GM18909 (cell line): ENCODE results near the gene SCGB2B2.
"Not testable (repeated sequence)": the region's sequence is repeated elsewhere in the genome, so short reads cannot be mapped to it uniquely, and the experiment has no call there.

Source experiments
- ATAC-seq: cut with Tn5 transposase; IDR thresholded peaks from one replicate; pipeline ENCODE4 v1.9.1; 2021; ENCODE audit warnings: mild to moderate bottlenecking; ENCODE audit not compliant: unreplicated experiment, poor library complexity

The SCGB2B2 gene, protein sequence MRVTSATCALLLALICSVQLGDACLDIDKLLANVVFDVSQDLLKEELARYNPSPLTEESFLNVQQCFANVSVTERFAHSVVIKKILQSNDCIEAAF

DNA sequence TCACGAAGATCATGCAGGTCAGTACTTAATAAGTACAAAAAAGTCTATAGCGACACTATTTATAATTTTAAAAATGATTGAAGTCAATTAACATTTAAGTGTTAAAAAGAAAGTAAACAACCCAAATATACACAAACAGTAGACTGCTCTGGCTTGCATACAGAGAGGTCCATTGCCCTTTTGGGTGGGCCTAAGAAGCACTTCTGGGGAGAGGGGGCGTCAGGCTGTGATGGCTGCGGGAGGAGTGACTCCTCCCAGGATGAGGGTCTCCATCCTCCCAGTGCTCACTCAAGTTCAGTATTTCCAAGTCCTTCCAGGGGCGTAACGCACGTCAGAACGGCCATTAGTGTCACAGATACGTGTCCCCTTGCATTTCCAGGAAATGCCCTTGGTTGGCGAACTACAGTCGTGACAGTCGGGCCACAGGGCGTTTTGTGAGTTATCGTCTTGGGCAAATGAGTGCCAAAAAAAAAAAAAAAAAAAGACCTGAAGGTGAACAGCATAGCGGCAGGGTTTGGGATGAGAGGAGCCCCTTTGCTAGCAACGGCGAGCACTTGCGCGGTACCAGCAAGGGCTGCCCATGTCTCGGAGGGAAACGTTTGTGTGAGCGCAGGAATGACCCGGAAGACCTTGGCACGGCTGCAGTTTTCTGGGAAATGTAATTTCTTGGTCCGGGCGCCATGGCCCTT is at the start of gene SCGB2B2:
TSS of gene SCGB2B2 (minus strand) at position 463 of the 689 bp plus-strand sequence. CDS start 82,596 bp downstream, outside the sequence.
- peak; percentile 51 for ATAC-seq

DNA sequence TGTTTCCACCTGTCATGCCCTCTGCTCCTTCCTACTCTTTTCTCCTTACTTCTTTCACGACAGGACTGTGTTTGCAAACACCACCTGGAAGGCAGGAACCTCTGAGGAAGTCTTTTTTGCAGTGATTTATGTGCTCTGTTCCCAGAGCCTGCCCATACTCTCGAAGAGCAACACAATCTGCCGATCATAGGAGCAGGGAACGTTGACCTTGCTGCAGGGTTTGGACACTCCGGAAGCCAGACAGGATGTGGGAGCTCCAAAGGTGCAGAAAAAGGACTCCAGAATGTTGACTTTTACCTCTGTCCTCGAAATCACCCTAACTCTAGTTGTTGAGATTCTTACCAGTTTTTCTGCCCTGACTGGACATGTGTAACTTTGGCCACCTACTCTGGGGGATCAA is 48.4 kb upstream of the SCGB2B2 start:
- ATAC-seq = no peak

DNA sequence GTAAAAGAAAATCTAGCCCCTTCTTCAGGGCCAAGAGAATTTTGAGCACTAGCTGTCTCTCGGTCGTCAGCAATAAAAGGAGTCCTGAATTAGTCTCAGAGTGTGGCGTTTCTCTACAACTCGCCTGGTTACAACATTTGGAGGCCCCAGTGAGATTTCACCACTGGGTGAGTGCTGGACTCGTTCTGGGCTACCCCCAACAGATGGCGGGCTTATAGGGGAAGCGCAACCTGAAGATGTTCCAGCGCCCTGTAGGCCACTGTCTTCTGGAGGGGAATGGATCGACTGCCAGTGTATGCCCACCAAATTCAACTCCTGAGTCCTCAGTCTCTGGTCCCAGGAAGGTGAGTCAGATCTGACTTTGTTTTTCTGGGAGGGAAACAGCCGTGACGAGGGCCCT is 45.4 kb upstream of the SCGB2B2 start:
- ATAC-seq = no peak

DNA sequence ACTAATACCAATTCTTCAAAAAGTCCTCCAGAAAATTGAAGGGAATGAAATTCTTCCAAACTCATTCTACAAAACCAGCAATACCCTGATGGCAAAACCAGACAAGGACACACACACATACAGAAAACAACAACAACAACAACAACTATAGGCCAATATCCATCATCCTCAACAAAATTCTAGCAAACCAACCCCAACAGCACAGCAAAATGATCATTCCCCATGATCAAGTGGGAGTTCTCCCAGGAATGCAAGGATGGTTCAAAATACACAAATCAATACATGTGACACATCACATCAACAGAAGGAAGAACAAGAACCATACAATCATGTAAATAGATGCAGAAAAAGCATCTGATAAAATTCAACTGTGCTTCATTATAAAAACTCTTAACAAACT is 38.4 kb upstream of the SCGB2B2 start:
- ATAC-seq = no peak

DNA sequence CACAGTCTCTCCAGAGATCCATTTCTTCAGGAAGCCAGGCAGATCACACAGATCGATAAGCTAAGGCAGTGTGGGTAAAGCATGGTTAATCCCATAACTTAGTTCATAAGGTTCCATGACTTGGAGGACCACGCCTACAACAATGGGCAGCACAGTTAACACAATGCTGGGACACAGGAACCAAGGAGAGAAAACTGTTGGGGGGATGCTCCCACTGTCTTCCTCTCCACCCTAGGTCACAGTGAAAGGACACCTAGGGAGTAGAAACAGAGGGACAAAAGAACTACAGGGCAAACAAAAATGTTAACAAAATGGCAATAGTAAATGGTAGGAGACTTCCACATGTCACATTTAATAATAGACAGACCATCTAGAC is 36.3 kb upstream of the SCGB2B2 start:
- no peak for ATAC-seq

DNA sequence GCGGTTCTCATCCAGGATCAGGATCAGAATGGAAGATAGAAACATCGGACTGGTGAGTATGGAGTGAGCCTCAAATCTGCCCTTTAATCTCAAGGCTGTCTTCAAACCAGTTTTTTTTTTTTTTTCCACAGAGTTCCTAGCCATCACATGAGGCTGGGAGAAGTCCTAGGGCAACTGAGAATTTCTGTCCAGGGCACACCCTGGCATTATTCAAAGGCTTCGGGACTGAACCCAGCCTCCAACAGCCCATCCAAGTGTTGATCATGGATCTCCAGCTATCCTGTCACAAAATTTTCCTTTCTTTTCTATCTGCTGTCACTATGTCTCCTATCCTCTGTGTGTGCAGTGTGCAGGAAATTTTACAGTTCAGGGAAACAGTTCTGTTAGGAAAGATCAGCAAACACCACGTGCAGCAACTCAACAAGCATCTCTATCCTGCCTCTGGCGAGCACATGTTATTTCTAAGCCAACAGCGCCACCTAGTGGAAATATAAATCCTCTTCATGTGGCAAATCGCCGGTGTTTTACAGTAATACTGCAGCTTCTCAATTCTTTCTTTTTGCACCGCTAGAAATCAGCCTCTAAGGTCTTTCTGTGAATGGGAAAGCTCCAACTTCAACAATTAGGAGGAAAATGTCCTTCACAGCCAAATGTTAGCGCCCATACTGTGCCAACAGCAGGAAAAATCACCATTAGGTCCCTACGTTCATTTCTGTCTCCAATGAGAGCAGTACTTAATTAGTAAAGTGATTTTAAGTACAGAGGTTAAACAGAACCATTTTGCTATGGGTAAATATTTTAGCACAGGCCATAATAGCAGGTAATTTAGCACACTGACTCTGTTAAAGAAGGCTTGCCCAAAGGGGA is 35.7 kb upstream of the SCGB2B2 start:
- no peak for ATAC-seq

DNA sequence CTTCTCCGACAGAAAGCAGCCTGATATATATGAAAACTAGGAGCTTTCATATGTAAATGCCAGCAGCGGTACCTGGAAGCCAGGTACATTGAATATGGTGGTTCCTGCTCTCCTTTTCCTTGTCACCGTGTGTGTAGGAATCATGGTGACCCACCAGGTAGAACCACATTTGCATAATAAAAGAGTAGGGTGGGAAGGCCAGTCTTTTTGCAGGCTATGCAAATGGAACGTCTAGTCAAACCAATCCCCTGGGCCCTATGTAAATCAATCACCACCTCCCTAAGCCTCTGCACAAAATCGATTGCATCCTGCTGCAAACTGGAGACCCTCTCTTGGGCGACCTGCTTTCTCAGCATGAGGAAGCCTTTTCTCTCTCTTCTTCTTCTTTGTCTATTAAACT is 34.9 kb upstream of the SCGB2B2 start:
- ATAC-seq = no peak

DNA sequence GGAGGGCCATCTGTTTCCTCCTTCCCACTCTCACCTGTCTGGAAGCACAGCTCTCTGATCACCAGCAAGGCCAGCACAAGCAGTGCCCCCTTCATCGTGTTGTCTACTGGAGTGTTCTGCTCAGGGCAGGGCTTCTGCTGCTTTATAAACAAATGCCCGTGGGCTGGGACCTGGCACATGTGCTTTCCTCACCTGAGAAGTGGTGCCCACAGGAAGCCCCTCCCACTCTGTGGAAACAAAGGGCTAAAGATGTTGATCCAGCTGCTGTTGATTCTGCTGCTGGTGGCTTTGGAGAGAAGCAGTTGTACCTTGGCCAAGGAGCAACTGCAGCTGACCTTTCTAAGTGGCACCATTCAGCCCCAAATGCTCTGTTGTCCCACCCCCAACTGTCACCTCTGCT is 30.7 kb upstream of the SCGB2B2 start:
- ATAC-seq = no peak

DNA sequence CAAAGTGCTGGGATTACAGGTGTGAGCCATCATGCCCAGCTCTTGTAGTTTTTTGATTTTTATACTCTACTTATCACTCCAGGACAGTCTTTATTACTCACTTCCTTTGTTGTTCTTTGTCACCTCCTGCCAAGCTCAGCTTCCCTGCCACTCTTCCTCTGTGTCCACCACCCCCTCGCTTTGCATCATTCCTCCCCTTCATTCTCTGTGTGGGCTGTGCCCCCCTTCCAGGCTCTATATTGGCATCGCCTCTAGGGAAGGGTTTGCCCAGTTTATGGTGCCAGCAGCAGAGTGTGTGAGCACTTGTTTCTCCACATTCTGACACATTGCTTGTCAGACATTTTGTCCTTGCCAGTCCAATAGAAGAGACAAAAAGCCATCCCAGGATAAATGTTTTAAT is 15.6 kb upstream of the SCGB2B2 start:
- ATAC-seq = no peak

DNA sequence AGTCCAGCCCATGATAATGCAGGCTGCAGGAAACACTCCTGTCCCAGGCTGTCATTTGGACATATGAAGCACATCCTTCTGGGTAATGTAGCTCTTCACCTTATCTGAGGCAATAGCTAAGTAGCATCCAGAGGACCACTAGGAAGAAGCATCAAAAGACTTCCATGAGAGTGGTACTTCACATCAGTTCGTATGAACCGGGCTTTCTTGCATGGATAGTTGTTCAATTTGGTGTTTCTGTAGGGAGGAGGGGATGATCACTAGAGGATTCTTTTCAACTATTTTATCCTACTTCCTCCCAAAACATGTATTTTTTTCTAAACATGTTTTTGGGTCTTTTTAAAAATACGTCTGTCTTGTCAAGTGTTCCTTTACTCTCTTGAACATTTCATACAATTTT is 13.4 kb upstream of the SCGB2B2 start:
- ATAC-seq = no peak

DNA sequence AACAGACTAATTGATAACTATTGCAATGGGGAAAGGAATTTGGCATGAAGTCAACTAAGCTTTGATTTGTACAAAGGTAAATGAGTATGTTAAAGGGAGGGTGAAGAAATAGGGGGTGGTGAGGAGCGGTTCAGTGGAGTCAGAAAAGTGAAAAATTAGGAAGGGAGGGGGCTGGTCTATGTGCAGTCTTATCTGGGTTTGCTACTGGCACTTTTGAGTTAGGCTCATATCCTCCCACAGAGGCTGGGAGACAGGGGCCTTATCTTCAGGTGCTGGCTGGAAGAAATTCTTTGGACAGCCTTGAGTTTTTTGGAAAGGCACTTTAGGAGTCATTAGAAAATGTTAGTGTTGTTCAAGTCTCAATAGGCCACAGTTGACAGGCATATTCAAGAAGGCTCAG is 11.6 kb upstream of the SCGB2B2 start:
- no peak for ATAC-seq

DNA sequence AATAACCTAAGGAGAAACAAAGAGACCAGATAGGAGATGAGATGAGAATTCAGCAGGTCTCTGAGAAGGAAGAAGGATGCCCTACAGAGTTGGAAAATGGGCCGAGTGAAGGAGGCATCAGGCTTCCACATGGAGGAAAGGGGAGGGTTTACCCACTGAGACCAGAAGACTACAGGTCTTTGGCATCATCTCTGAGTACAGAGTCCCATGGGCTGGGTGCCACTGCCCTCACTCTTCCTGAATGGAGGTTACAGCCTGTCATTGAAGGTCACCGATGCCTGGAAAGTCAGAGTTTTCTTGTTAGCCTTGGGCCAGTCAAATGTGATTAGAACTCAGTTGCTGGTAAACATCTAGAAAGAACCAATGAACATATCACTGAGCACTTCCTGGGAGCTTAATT is 10.4 kb upstream of the SCGB2B2 start:
- ATAC-seq = no peak

DNA sequence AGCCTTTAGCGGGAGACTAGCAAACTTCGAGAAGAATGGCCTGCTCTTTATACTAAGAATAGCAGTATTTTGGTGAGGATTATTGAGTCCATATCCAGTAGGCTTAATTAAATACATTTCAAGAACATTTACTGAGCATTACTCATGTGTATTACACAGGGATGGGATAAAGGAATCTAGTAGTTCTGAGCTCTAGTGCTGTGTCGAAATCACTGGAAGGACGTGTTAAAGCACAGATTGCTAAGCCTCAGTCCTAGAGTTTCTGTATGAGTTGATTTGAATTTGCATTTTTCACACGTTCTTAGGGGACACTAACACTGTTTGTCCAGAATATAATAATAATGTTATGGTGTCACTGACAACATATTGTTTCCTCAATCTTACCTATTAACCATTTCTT is 9.5 kb upstream of the SCGB2B2 start:
- no peak for ATAC-seq

DNA sequence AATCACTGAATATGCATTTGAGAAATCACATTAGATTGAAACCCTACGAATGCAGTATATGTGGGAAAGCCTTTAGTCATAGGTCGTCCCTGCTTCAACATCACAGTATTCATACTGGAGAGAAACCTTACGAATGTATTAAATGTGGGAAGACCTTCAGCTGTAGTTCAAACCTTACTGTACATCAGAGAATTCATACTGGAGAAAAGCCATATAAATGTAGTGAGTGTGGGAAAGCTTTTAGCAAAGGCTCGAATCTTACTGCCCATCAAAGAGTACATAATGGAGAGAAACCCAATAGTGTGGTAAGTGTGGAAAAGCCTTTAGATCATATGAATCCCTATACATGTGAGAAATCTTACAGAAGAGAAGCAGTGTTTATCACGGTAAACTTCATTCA is 8.3 kb upstream of the SCGB2B2 start:
- ATAC-seq = not testable (repeated sequence)

DNA sequence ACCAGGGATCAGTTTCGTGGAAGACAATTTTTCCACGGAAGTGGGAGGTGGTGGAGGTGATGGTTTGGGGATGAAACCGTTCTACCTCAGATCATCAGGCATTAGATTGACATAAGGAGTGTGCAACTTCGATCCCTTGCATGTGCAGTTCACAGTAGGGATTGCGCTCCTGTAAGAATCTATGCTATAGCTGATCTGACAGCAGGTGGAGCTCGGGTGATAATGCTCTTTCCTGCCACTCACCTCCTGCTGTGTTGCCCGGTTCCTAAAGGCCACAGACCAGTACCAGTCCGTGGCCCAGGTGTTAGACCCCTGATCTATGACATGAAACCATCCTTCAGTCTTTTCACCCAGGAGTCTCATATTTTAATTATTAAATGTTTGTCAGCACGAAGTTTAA is 4.5 kb upstream of the SCGB2B2 start:
- no peak for ATAC-seq

DNA sequence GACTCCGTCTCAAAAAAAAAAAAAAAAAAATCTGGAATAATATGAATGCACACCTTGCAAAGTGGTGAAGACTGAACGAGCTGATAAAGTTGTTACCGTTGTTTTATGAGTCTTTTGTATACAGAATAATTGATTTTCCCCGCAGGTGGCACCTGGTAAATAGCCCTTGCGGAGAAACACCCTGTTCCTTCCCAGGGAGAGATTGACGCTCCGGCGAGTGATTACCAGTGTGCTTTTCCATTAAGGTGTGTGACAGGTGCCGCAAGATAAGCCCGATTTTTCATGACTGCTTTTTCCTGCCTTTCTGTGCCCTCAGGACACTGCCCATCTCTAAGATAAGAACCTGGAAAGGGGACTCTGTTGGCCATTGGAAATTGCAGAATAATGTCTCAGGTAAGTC is 1.5 kb upstream of the SCGB2B2 start:
- no peak for ATAC-seq

DNA sequence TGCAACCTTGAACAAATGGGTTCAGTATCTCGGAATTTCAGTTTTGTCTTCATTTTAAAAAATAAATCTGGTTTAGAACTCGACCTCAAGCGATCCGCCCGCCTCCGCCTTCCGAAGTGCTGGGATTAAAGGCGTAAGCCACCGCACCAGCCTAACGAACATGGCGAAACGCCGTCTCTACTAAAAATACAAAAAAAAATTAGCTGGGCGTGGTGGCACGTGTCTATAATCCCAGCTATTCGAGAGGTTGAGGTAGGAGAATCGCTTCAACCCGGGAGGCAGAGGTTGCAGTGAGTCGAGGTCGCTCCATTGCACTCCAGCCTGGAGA is 1.1 kb upstream of the SCGB2B2 start:
- no peak for ATAC-seq

DNA sequence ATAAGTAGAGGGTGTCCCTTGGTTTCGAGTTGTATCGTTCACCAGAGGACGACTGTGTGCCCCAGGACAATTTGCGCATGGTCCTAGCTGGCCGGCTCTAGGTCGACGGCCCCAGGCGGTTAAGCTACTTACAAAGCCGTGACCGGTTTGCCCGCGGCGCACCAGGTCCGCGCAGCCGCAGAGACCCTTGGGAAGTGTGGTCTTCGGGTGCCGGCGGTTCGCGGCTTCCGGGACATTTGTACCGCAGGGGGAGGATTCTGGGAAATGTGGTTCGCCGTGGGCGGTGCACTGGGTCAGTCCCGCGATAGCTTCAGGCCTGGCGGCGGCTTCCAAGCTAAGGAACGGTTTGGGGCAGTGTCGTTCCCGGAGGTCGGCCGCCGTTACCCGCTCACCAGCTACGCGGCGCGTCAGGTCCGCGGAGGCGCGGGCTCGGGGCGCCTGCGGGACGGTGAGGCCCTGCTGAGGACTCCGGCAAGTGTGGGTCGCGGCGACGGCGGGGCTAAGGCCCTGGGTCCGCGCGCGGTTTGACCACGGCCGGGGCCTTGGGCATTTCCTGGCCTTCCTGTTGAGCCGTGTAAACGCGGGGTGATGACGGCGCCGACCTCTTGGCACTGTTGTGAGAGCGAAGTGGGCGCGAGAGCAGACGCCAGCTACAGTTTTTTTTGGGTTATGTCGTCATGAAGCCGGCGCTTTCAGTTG is 576 bp upstream of the SCGB2B2 start, which contains the start of gene ZNF302:
TSS of gene ZNF302 (plus strand) at position 293 of the 699 bp plus-strand sequence. CDS start 1,127 bp downstream, outside the sequence.
- ATAC-seq = peak; percentile 89

DNA sequence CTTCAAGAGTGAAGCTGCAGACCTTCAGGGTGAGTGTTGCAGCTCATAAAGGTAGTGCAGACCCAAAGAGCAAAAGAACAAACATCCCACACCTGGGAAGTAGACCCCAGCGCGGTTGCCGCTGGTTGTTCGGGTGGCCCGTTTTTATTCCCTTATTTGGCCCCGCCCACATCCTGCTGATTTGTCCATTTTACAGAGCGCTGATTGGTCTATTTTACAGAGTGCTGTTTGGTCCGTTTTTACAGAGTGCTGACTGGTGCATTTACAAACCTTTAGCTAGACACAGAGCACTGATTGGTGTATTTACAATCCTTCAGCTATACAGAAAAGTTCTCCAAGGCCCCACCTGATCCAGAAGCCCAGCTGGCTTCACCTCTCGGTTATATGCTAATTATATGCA is 1.0 kb downstream of the SCGB2B2 start:
- ATAC-seq = no peak

DNA sequence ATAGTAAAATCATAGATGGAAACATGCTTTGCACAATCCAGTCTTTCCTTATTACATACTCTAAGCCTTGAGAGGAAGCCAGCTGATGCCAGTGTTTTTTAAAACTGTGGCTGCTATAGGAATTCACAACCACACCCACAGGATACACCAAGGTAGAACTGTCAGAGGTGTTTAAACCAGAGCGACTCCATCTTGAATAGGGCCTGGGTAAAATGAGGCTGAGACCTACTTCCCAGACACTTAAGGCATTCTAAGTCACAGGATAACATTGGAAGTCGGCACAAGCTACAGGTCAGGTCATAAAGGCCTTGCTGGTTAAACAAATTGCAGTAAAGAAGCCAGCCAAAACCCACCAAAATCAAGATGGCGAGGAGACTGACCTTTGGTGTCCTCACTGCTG is 1.7 kb downstream of the SCGB2B2 start:
- ATAC-seq = no peak

DNA sequence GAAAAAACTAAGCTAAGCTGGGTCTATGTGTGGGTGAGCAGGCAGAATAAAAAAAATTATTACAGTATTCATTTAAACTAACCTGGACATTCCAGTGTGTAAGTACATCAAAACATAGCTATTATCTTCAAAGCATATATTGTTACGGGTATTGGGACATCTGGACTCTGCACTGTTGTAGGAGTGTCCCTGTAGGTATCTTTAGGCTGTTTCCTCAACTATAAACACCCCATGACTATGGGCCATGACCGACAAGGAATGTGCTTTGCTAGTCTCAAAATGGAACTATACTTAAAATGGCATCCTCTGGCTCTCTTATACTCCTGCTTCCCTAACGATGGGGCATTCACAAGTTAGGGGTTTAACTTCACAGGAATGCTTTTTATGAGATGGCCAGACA is 3.4 kb downstream of the SCGB2B2 start:
- ATAC-seq = no peak
